GM12878 (cell line): Measurements from ENCODE around the gene PDSS2. TPM values are rescaled to one million over a fixed set of nuclear protein-coding genes. Genes with fewer than 3 reads are reported as not detected.

Experiments used
- ATAC-seq: fragments of 200-7000 bp; cut with Tn5 transposase; 3 replicates; pipeline ENCODE4 v1.9.1; 2020; ENCODE audit warnings: mild to moderate bottlenecking, moderate library complexity
- BruUV-seq: library from RNA; stranded (reverse); fragments of 400-500 nt; replicated peaks from 2 replicates; lab custom pipeline; 2021; lab: Mats Ljungman, UMichigan
- CTCF ChIA-PET: fragments of 300-600 bp; sonication (Branson Sonifier 250); formaldehyde crosslinking; extraction: SDS; loops from one replicate; lab custom pipeline; 2021; ENCODE audit warnings: inconsistent platforms; lab: Yijun Ruan, JAX
- POLR2A ChIA-PET: fragments of 350-600 bp; formaldehyde crosslinking; extraction: SDS; loops from one replicate; lab custom pipeline; 2021; ENCODE audit warnings: inconsistent platforms; lab: Charles Lee
- RAD21 ChIA-PET: fragments of 300-600 bp; sonication (Branson Sonifier 250); formaldehyde crosslinking; loops from one replicate; lab custom pipeline; 2023; ENCODE audit warnings: antibody characterized with exemption; ENCODE audit not compliant: unreplicated experiment; lab: Charles Lee
- SMC1A ChIA-PET: fragments of 300-600 bp; sonication (Branson Sonifier 250); formaldehyde crosslinking; loops from one replicate; lab custom pipeline; 2023; ENCODE audit not compliant: unreplicated experiment, uncharacterized antibody; lab: Charles Lee
- DNase-seq: peaks from one replicate; pipeline ENCODE4 v3.0.0-alpha.2; 2011; ENCODE audit warnings: low read depth, low spot score
- FAIRE-seq: peaks from 3 replicates; lab custom pipeline; 2011; peaks lifted over from hg19 to GRCh38; lab: Jason Lieb, UNC
- H2AFZ ChIP-seq: 2 replicates; pipeline ENCODE4 v1.6.0; 2011; ENCODE audit warnings: low read depth, low read length, control low read depth; ENCODE audit not compliant: control insufficient read depth
- H3K27ac ChIP-seq: 2 replicates; pipeline ENCODE4 v1.5.1; 2011; ENCODE audit warnings: control low read depth; ENCODE audit not compliant: control insufficient read depth, insufficient read depth
- H3K27me3 ChIP-seq, 2 experiments: replicated peaks in 1 of 2; 2 replicates each; pipeline versions ENCODE4 v1.6.0 to v1.6.1; 2011; ENCODE audit warnings: low read length in 1 of 2; ENCODE audit not compliant: control insufficient read depth in 2 of 2, insufficient read depth in 2 of 2
- H3K36me3 ChIP-seq, 2 experiments: 2 replicates each; pipeline ENCODE4 v1.5.1; 2011; ENCODE audit warnings: low read length in 1 of 2; ENCODE audit not compliant: control insufficient read depth in 2 of 2, insufficient read depth in 2 of 2
- H3K4me1 ChIP-seq: 2 replicates; pipeline ENCODE4 v1.6.1; 2011; ENCODE audit warnings: mild to moderate bottlenecking, low read length, moderate library complexity, mixed read lengths; ENCODE audit not compliant: control insufficient read depth, insufficient read depth
- H3K4me2 ChIP-seq: 2 replicates; pipeline ENCODE4 v1.6.0; 2011; ENCODE audit warnings: control low read depth; ENCODE audit not compliant: control insufficient read depth, insufficient read depth
- H3K4me3 ChIP-seq: fragments of 200-600 bp; sonication (generic); 2 replicates; pipeline ENCODE4 v1.5.1; 2016
- H3K79me2 ChIP-seq: 2 replicates; pipeline ENCODE4 v1.6.0; 2011; ENCODE audit warnings: low read length; ENCODE audit not compliant: control insufficient read depth, insufficient read depth
- H3K9ac ChIP-seq: 2 replicates; pipeline ENCODE4 v1.8.0; 2011; ENCODE audit warnings: low read length, control low read depth, mixed read lengths; ENCODE audit not compliant: control insufficient read depth, insufficient read depth
- H3K9me3 ChIP-seq: replicated peaks from 3 replicates; pipeline ENCODE4 v1.5.1; 2011; ENCODE audit warnings: mild to moderate bottlenecking, low read length; ENCODE audit not compliant: control insufficient read depth, insufficient read depth
- H4K20me1 ChIP-seq: 2 replicates; pipeline ENCODE4 v1.6.0; 2011; ENCODE audit not compliant: control insufficient read depth, insufficient read depth
- ASH2L ChIP-seq: fragments of 300-600, 200-600 bp; sonication (generic); IDR thresholded peaks from 2 replicates; pipeline ENCODE4 v1.6.1; 2017; ENCODE audit warnings: low read depth, mild to moderate bottlenecking, borderline replicate concordance
- BCL11A ChIP-seq: IDR thresholded peaks from 2 replicates; pipeline ENCODE4 v1.6.1; 2011; ENCODE audit warnings: low read depth, low read length
- CHD4 ChIP-seq: fragments of 200-600 bp; sonication (generic); IDR thresholded peaks from 2 replicates; pipeline ENCODE4 v1.6.1; 2016; ENCODE audit warnings: mild to moderate bottlenecking
- E2F4 ChIP-seq: IDR thresholded peaks from 2 replicates; pipeline ENCODE4 v1.6.1; 2012; ENCODE audit warnings: low read depth, low read length, improper control_type of control experiment
- EED ChIP-seq: sonication (generic); IDR thresholded peaks from 2 replicates; pipeline ENCODE4 v1.6.1; 2016; ENCODE audit warnings: antibody characterized with exemption, low read depth
- EP300 ChIP-seq, 2 experiments: fragments of 150-350 bp in 1 of 2; IDR thresholded peaks; 2 replicates each; pipeline ENCODE4 v1.6.1; 2011 to 2012; ENCODE audit warnings: low read depth in 2 of 2, low read length in 2 of 2, borderline replicate concordance in 1 of 2, improper control_type of control experiment in 1 of 2, inconsistent platforms in 1 of 2; ENCODE audit not compliant: control insufficient read depth in 1 of 2
- HSF1 ChIP-seq: fragments of 150-350 bp; IDR thresholded peaks from 2 replicates; pipeline ENCODE4 v1.6.1; 2014; ENCODE audit warnings: mild to moderate bottlenecking, low read depth, low read length
- PKNOX1 ChIP-seq: fragments of 450-650 bp; IDR thresholded peaks from 2 replicates; pipeline ENCODE4 v1.6.1; 2016; ENCODE audit warnings: mild to moderate bottlenecking
- POLR2A ChIP-seq: IDR thresholded peaks from 2 replicates; pipeline ENCODE4 v1.6.1; 2011; ENCODE audit warnings: low read depth, mild to moderate bottlenecking, low read length
- POLR2AphosphoS2 ChIP-seq: IDR thresholded peaks from 2 replicates; pipeline ENCODE4 v1.6.1; 2011; ENCODE audit warnings: low read depth, mild to moderate bottlenecking, low read length, improper control_type of control experiment, moderate library complexity
- RAD21 ChIP-seq: IDR thresholded peaks from 2 replicates; pipeline ENCODE4 v1.6.1; 2011; ENCODE audit warnings: mild to moderate bottlenecking, low read depth, low read length, moderate library complexity; ENCODE audit not compliant: insufficient read depth
- ZNF24 ChIP-seq: fragments of 450-650 bp; IDR thresholded peaks from 2 replicates; pipeline ENCODE4 v1.6.1; 2017; ENCODE audit warnings: antibody characterized with exemption, mild to moderate bottlenecking
- WGBS: methylation state at CpG from one replicate; pipeline ENCODE4 v1.1.6; 2016; ENCODE audit warnings: low lambda C conversion rate; ENCODE audit not compliant: insufficient replicate concordance, insufficient coverage; ENCODE audit errors: missing lambda C conversion rate; 5-methylcytosine and 5-hydroxymethylcytosine counted together
- in situ Hi-C: fragments of 300-500 bp; cut with MboI; formaldehyde crosslinking; loops from 9 replicates; pipeline ENCODE4 v1.14.3; 2018; ENCODE audit warnings: mixed read lengths
- intact Hi-C: fragments of 100-400 bp; cut with micrococcal nuclease; formaldehyde crosslinking; loops from one replicate; pipeline ENCODE4 v1.14.2; 2022; ENCODE audit not compliant: unreplicated experiment
- polyA plus RNA-seq, 11 experiments: library from polyadenylated mRNA; depleted of rRNA in 4 of 11; unstranded in 6 of 11; stranded (reverse) in 5 of 11; fragments of >200 nt; fragmentation: Nextera tagmentation in 4 of 11; fragmentation: Illumina TruSeq in 1 of 11; extraction: Ambion mirVana in 4 of 11; extraction: Trizol in 1 of 11; gene quantifications; 1 replicate in 1 of 11; 2 replicates in 10 of 11; pipeline versions ENCODE4 v1.2.1 to v1.2.3, GENCODE V29; 2011 to 2016; ENCODE audit warnings: inconsistent platforms in 2 of 11, missing spikeins in 2 of 11, low read depth in 1 of 11
- total RNA-seq, 4 experiments: library from RNA; depleted of rRNA in 3 of 4; stranded (reverse); fragments of >200 nt in 3 of 4; fragmentation: Illumina TruSeq in 1 of 4; extraction: Trizol in 1 of 4; gene quantifications; 2 replicates each; pipeline versions ENCODE4 v1.2.1 to v1.2.3, GENCODE V29; 2013 to 2021

PDSS2 gene
- total and polyA plus RNA-seq, 10 of the 15 experiments (the other 5 are each of a cell fraction or from before 2014, with no cell fraction given): 7.7 to 15.5 (median 9.6) TPM

GRCh38 chr6:107209406-107210305, 249.7 kb downstream of the PDSS2 start:
- Histone ChIP-seq H3K79me2 (no peaks in the 10 kb centered on the region), H3K4me1 (no peaks in the 10 kb centered on the region), H3K9me3 (no peaks in the 10 kb centered on the region), H3K27ac (no peak overlapping the region), H4K20me1 (no peaks in the 10 kb centered on the region), H3K4me3 (no peak overlapping the region), H3K9ac (no peak overlapping the region), H2AFZ (no peak overlapping the region), H3K4me2 (no peak overlapping the region), H3K36me3 (no peaks in the 10 kb centered on the region), H3K27me3 (no peaks in the 10 kb centered on the region)
- ChIA-PET SMC1A (interaction anchor here (0.6 to 0.8 kb wide), 2 partner anchors 8 to 188 kb away, joined by 3 to 4 read pairs; no protein-coding TSS in a partner anchor), POLR2A (interaction anchor here (0.5 kb wide), 1 partner anchor 13 kb away, joined by 4 read pairs; no protein-coding TSS in a partner anchor), CTCF (no interaction called here), RAD21 (interaction anchor here (0.6 kb wide), 1 partner anchor 109 kb away, joined by 3 read pairs; no protein-coding TSS in a partner anchor)
- intact Hi-C loops: no loop called here
- DNase-seq (no peak), ATAC-seq (no peak), FAIRE-seq (no peak)
- 77% methylated on average over 8 of the region's 8 CpGs for WGBS
- TF ChIP-seq ZNF24: no peak
- TF ChIP-seq POLR2A: no peak
- TF ChIP-seq EP300 (IDR thresholded peaks at IDR 0.05; ENCODE audit: borderline replicate concordance in 1 of 2, control insufficient read depth in 1 of 2, low read depth in 2 of 2, low read length in 2 of 2): no peak
- TF ChIP-seq HSF1: no peak
- TF ChIP-seq RAD21: no peak
- TF ChIP-seq PKNOX1: no peak
- TF ChIP-seq POLR2AphosphoS2: no peak
- TF ChIP-seq BCL11A: no peak
- TF ChIP-seq EED: no peak
- no peak for TF ChIP-seq ASH2L
- TF ChIP-seq E2F4: no peak
- no peak for TF ChIP-seq CHD4
- no TSS peak for BruUV-seq
- in situ Hi-C loops: no loop called here
